Heart right ventricle (tissue), 16 donors: ENCODE results near the gene TNS3. TPM values are rescaled to one million over a fixed set of nuclear protein-coding genes. Genes with fewer than 3 reads are reported as not detected.

ENCODE experiments used
- ATAC-seq, 8 donors: fragments of 200-7000 bp; cut with Tn5 transposase; one replicate each; pipeline ENCODE4 v1.9.1; 2020; ENCODE audit warnings: mild to moderate bottlenecking in 8 of 8, moderate library complexity in 8 of 8, moderate number of reproducible peaks in 1 of 8
- DNase-seq, 2 donors: peaks; one replicate each; pipeline ENCODE4 v3.0.0-alpha.2; 2020
- H3K27ac ChIP-seq, 10 donors: fragments of 200-600 bp; sonication (generic) in 2 of 10; one replicate each; pipeline versions ENCODE4 v1.5.0 to v1.8.0; 2020 to 2022; ENCODE audit warnings: mild to moderate bottlenecking in 3 of 10
- H3K27me3 ChIP-seq, 7 donors: fragments of 200-600 bp; one replicate each; pipeline ENCODE4 v1.8.0; 2021 to 2022; ENCODE audit warnings: mild to moderate bottlenecking in 2 of 7
- H3K36me3 ChIP-seq, 9 donors: fragments of 200-600 bp; sonication (generic) in 1 of 9; one replicate each; pipeline versions ENCODE4 v1.5.0 to v1.8.0; 2020 to 2022; ENCODE audit warnings: mild to moderate bottlenecking in 2 of 9
- H3K4me1 ChIP-seq, 9 donors: fragments of 200-600 bp; sonication (generic) in 1 of 9; one replicate each; pipeline versions ENCODE4 v1.5.0 to v1.8.0; 2020 to 2022; ENCODE audit warnings: mild to moderate bottlenecking in 4 of 9
- H3K4me3 ChIP-seq, 10 donors: fragments of 200-600 bp; sonication (generic) in 2 of 10; one replicate each; pipeline versions ENCODE4 v1.5.0 to v1.8.0; 2020 to 2022; ENCODE audit warnings: mild to moderate bottlenecking in 7 of 10, moderate library complexity in 2 of 10
- H3K9me3 ChIP-seq, 11 donors: fragments of 200-600 bp in 10 of 11; sonication (generic) in 2 of 11; one replicate each; pipeline versions ENCODE4 v1.5.0 to v1.8.0; 2013 to 2022; ENCODE audit warnings: mild to moderate bottlenecking in 2 of 11, control low read depth in 1 of 11, moderate library complexity in 1 of 11
- CTCF ChIP-seq, 9 donors: fragments of 200-600 bp; sonication (generic) in 2 of 9; IDR thresholded peaks; one replicate each; pipeline versions ENCODE4 v1.5.0 to v1.8.0; 2021 to 2022; ENCODE audit warnings: antibody characterized with exemption in 9 of 9, mild to moderate bottlenecking in 5 of 9, moderate library complexity in 1 of 9
- WGBS, 2 donors: extraction: QIAGEN DNeasy Blood & Tissue Kit; methylation state at CpG; one replicate each; pipeline ENCODE4 v1.1.7; 2013; ENCODE audit warnings: inconsistent platforms in 1 of 2; 5-methylcytosine and 5-hydroxymethylcytosine counted together
- intact Hi-C, 10 donors: fragments of 100-400 bp; cut with DNase I; formaldehyde crosslinking; loops; one replicate each; pipeline versions ENCODE4 v1.11.1 to v1.14.2; 2022
- polyA plus RNA-seq, 2 donors: library from polyadenylated mRNA; stranded (reverse); fragments of 200-250 nt; gene quantifications; one replicate each; pipeline ENCODE4 v1.2.3, GENCODE V29; 2013
- total RNA-seq, 10 donors: library from RNA; stranded (reverse); fragmentation: NEBNext Ultra II Directional in 3 of 10; extraction: Animal tissue kit (Norgen Biotek cat#: 25700) in 3 of 10; gene quantifications; one replicate each; pipeline versions ENCODE4 v1.2.1 to v1.2.4, GENCODE V29; 2021 to 2023
- donor health status: Arrhythmogenic right ventricular cardiomyopathy.
- donor health status: ischemic (EF 13 %, LVEDD 7.1; RV severe dilation, severe dysfunction).
- donor health status: healthy with polysubstance abuse.
- donor health status: DM: no; HTN: yes; CAD: no.
- donor health status: DM: no; HTN: no; CAD: no.
- donor health status: ischemic (EF 25% LVEDD 6.9; RV normal size, moderate dysfunction).
- donor health status: ischemic (EF 25% LVEDD 5.7; RV mildly dilated, moderate dysfunction).
- donor health status: healthy.
- donor health status: DM: yes; HTN: yes; CAD: no.
- donor health status: Ischemic cardiomyopathy.
- donor health status: ischemic (EF 35%, LVEDD 5.7; RV mildly dilated, moderate dysfunction).
- donor health status: nonischemic (EF 11% LVEDD 7.7; RV severe dilation, severe dysfunction).
- donor health status: DM: yes; HTN: yes; CAD: no.
- donor health status: PGD.
- donor health status: ischemic (EF 29% LVEDD 5.4; RV normal size, mild dysfunction).
- donor health status: nonischemic (EF 23%, LVEDD 6.1; RV moderate dilation, normal function).

TNS3 gene
- total and polyA plus RNA-seq, 12 donors, result 6.7 to 74.2 (median 34.0) TPM

GRCh38 chr7:47373871-47374451 lies 207.9 kb downstream of the TNS3 start:
- no peaks in the 10 kb centered on the region for H3K9me3 ChIP-seq
- no peak overlapping the region for H3K4me3 ChIP-seq
- peak overlapping the region in 8 of 10 donors; percentile 28 to 60 (median 42) for H3K27ac ChIP-seq
- H3K4me1 ChIP-seq, result peaks cover 5 to 66% (median 47%) of the 10 kb centered on the region in 9 donors
- WGBS, 2 donors, result 67 to 72% methylated on average over 8 of the region's 8 CpGs
- ATAC-seq (peak in 7 of 8 donors; percentile 6 to 62 (median 26)), DNase-seq (no peak)
- TF ChIP-seq CTCF (IDR thresholded peaks at IDR 0.05), result no peak
- intact Hi-C loops, result loop anchor here in 2 of 10 donors (1.0 to 5.0 kb wide), 2 partner anchors 17 to 47 kb away; no protein-coding TSS in a partner anchor
- no peaks in the 10 kb centered on the region for H3K27me3 ChIP-seq
- H3K36me3 ChIP-seq, result peaks cover 0 to 28% (median 2%) of the 10 kb centered on the region in 9 donors

- ATAC-seq, result peak; percentile 72 to 91 (median 86)
- 16 to 17% methylated on average over 10 of the region's 10 CpGs for WGBS, 2 donors
- DNase-seq, result peak; percentile 87 to 88
- Histone ChIP-seq H3K27me3 (no peaks in the 10 kb centered on the region), H3K4me3 (peak overlapping the region in 3 of 10 donors; percentile 3 to 14 (median 12)), H3K9me3 (no peaks in the 10 kb centered on the region), H3K4me1 (peaks cover 5 to 62% (median 44%) of the 10 kb centered on the region in 9 donors), H3K27ac (peak overlapping the region in 5 of 10 donors; percentile 3 to 48 (median 26)), H3K36me3 (peaks cover 0 to 44% (median 13%) of the 10 kb centered on the region in 9 donors)
- TF ChIP-seq CTCF (IDR thresholded peaks at IDR 0.05), result no peak
- intact Hi-C loops, result loop anchor here in 1 of 10 donors (5.0 kb wide), 1 partner anchor 45 kb away; no protein-coding TSS in a partner anchor
These were observed 210.1 kb downstream of the TNS3 start for GRCh38 chr7:47371733-47372368.

- Histone ChIP-seq H3K36me3 (peaks cover 0 to 46% (median 13%) of the 10 kb centered on the region in 9 donors), H3K27ac (no peak overlapping the region), H3K4me3 (no peak overlapping the region), H3K4me1 (peaks cover 5 to 62% (median 44%) of the 10 kb centered on the region in 9 donors), H3K27me3 (no peaks in the 10 kb centered on the region), H3K9me3 (no peaks in the 10 kb centered on the region)
- TF ChIP-seq CTCF (IDR thresholded peaks at IDR 0.05), result no peak
- no peak for ATAC-seq
- DNase-seq, result no peak
- 93 to 97% methylated on average over 1 of the region's 1 CpG for whole genome bisulfite sequencing, 2 donors
- intact Hi-C loops, result loop anchor here in 1 of 10 donors (5.0 kb wide), 1 partner anchor 44 kb away; no protein-coding TSS in a partner anchor
These were observed 210.6 kb downstream of the TNS3 start for GRCh38 chr7:47371317-47371716.

- no peak for TF ChIP-seq CTCF (IDR thresholded peaks at IDR 0.05)
- Histone ChIP-seq H3K36me3 (peaks cover 0 to 46% (median 13%) of the 10 kb centered on the region in 9 donors), H3K27ac (no peak overlapping the region), H3K4me3 (no peak overlapping the region), H3K9me3 (no peaks in the 10 kb centered on the region), H3K4me1 (peaks cover 5 to 57% (median 40%) of the 10 kb centered on the region in 9 donors), H3K27me3 (no peaks in the 10 kb centered on the region)
- peak in 1 of 8 donors; percentile 26 for ATAC-seq
- intact Hi-C loops, result loop anchor here in 1 of 10 donors (5.0 kb wide), 1 partner anchor 43 kb away; no protein-coding TSS in a partner anchor
- 60 to 71% methylated on average over 15 of the region's 15 CpGs for WGBS, 2 donors
- DNase-seq, result no peak
These were observed 211.4 kb downstream of the TNS3 start for GRCh38 chr7:47370461-47371042.
